Measurements from ENCODE around the gene VAPA.

GRCh38 chr18:9949315-9949714 is 35.5 kb downstream of the VAPA start:
- TF ChIP-seq CTCF (IDR thresholded peaks at IDR 0.05; ENCODE audit: low read depth, low read length) (no peak), POLR2A (IDR thresholded peaks at IDR 0.05; ENCODE audit: extremely low read depth, insufficient read length) (no peak), MAX (IDR thresholded peaks at IDR 0.05; ENCODE audit: low read depth, low read length) (no peak), MYC (IDR thresholded peaks at IDR 0.05; ENCODE audit: low read depth, low read length) (no peak)

Data from NB4 (cell line).